Osteocyte (in vitro differentiated cells): ENCODE measurements around the gene TSPAN18. TPM values are rescaled to one million over a fixed set of nuclear protein-coding genes. Genes with fewer than 3 reads are reported as not detected.

Source experiments
- DNase-seq: peaks from one replicate; pipeline ENCODE4 v3.0.0; 2021; ENCODE audit warnings: mixed read lengths; ENCODE audit not compliant: unreplicated experiment; ENCODE audit errors: extremely low spot score
- H3K27ac Mint-ChIP-seq: one replicate; pipeline ENCODE4 v1.8.0; 2021; ENCODE audit warnings: mild to moderate bottlenecking, mixed read lengths; ENCODE audit not compliant: unreplicated experiment
- H3K27me3 Mint-ChIP-seq: one replicate; pipeline ENCODE4 v1.8.0; 2021; ENCODE audit warnings: mixed read lengths; ENCODE audit not compliant: unreplicated experiment
- H3K36me3 Mint-ChIP-seq: one replicate; pipeline ENCODE4 v1.8.0; 2021; ENCODE audit warnings: mixed read lengths; ENCODE audit not compliant: unreplicated experiment
- H3K4me1 Mint-ChIP-seq: one replicate; pipeline ENCODE4 v1.8.0; 2021; ENCODE audit warnings: mixed read lengths; ENCODE audit not compliant: unreplicated experiment
- H3K4me3 Mint-ChIP-seq: one replicate; pipeline ENCODE4 v1.8.0; 2021; ENCODE audit warnings: mild to moderate bottlenecking, moderate library complexity, mixed read lengths; ENCODE audit not compliant: unreplicated experiment
- H3K9me3 Mint-ChIP-seq: one replicate; pipeline ENCODE4 v1.8.0; 2021; ENCODE audit warnings: mixed read lengths; ENCODE audit not compliant: unreplicated experiment
- CTCF ChIP-seq: fragments of 200-600 bp; sonication (generic); IDR thresholded peaks from 2 replicates; pipeline ENCODE4 v1.5.0; 2021; ENCODE audit warnings: antibody characterized with exemption, mild to moderate bottlenecking, moderate library complexity
- total RNA-seq: library from RNA; stranded (reverse); gene quantifications from 2 replicates; pipeline ENCODE4 v1.2.1, GENCODE V29; 2021

Gene TSPAN18
- total RNA-seq, 1 donor from 2014 or later, result 13.4 TPM

- no peaks in the 10 kb centered on the region for H3K9me3 Mint-ChIP-seq
- peak; percentile 92 for DNase-seq
- H3K27me3 Mint-ChIP-seq, result no peaks in the 10 kb centered on the region
- H3K36me3 Mint-ChIP-seq, result no peaks in the 10 kb centered on the region
- H3K27ac Mint-ChIP-seq, result no peak overlapping the region
- no peak overlapping the region for H3K4me3 Mint-ChIP-seq
- TF ChIP-seq CTCF, result peak; percentile 97
- H3K4me1 Mint-ChIP-seq, result peaks cover 16% of the 10 kb centered on the region
Measured at GRCh38 chr11:44893846-44894617, 167.3 kb downstream of the TSPAN18 start.

- no peaks in the 10 kb centered on the region for H3K27me3 Mint-ChIP-seq
- no peaks in the 10 kb centered on the region for H3K9me3 Mint-ChIP-seq
- no peak overlapping the region for H3K27ac Mint-ChIP-seq
- TF ChIP-seq CTCF, result no peak
- DNase-seq, result no peak
- H3K4me1 Mint-ChIP-seq, result no peaks in the 10 kb centered on the region
- no peak overlapping the region for H3K4me3 Mint-ChIP-seq
- H3K36me3 Mint-ChIP-seq, result no peaks in the 10 kb centered on the region
Measured at GRCh38 chr11:44899959-44900358, 173.2 kb downstream of the TSPAN18 start.

GRCh38 chr11:44901120-44901633 is 174.4 kb downstream of the TSPAN18 start:
- Mint-ChIP-seq H3K4me1 (no peaks in the 10 kb centered on the region), H3K36me3 (no peaks in the 10 kb centered on the region), H3K27ac (no peak overlapping the region), H3K4me3 (no peak overlapping the region), H3K27me3 (no peaks in the 10 kb centered on the region), H3K9me3 (no peaks in the 10 kb centered on the region)
- TF ChIP-seq CTCF, result no peak
- no peak for DNase-seq

GRCh38 chr11:44901786-44902185 is 175.0 kb downstream of the TSPAN18 start:
- TF ChIP-seq CTCF, result no peak
- Mint-ChIP-seq H3K9me3 (no peaks in the 10 kb centered on the region), H3K4me1 (no peaks in the 10 kb centered on the region), H3K27ac (no peak overlapping the region), H3K4me3 (no peak overlapping the region), H3K27me3 (no peaks in the 10 kb centered on the region), H3K36me3 (no peaks in the 10 kb centered on the region)
- DNase-seq, result no peak

- H3K9me3 Mint-ChIP-seq, result no peaks in the 10 kb centered on the region
- no peak overlapping the region for H3K27ac Mint-ChIP-seq
- H3K27me3 Mint-ChIP-seq, result no peaks in the 10 kb centered on the region
- H3K36me3 Mint-ChIP-seq, result no peaks in the 10 kb centered on the region
- H3K4me3 Mint-ChIP-seq, result no peak overlapping the region
- H3K4me1 Mint-ChIP-seq, result no peaks in the 10 kb centered on the region
- TF ChIP-seq CTCF, result no peak
- no peak for DNase-seq
Measured at GRCh38 chr11:44903035-44903434, 176.3 kb downstream of the TSPAN18 start.
